AG09309 (cell line): ENCODE results near the gene HYOU1.
"Not testable (repeated sequence)": the region's sequence is repeated elsewhere in the genome, so short reads cannot be mapped to it uniquely, and the experiment has no call there.

Experiments
- DNase-seq: peaks from one replicate; pipeline ENCODE4 v3.0.0-alpha.2; 2010; ENCODE audit warnings: low read depth
- H3K4me3 ChIP-seq: 2 replicates; pipeline ENCODE4 v1.5.1; 2011; ENCODE audit warnings: mild to moderate bottlenecking, low read depth, low read length, moderate library complexity; ENCODE audit not compliant: control insufficient read depth
- TF ChIP-seq, protein P1 (sequence below): IDR thresholded peaks from 2 replicates; pipeline ENCODE4 v1.5.1; 2011; ENCODE audit warnings: mild to moderate bottlenecking, low read depth, low read length, inconsistent platforms; ENCODE audit not compliant: insufficient read depth, control insufficient read depth; ENCODE audit errors: missing control alignments

HYOU1 gene, protein sequence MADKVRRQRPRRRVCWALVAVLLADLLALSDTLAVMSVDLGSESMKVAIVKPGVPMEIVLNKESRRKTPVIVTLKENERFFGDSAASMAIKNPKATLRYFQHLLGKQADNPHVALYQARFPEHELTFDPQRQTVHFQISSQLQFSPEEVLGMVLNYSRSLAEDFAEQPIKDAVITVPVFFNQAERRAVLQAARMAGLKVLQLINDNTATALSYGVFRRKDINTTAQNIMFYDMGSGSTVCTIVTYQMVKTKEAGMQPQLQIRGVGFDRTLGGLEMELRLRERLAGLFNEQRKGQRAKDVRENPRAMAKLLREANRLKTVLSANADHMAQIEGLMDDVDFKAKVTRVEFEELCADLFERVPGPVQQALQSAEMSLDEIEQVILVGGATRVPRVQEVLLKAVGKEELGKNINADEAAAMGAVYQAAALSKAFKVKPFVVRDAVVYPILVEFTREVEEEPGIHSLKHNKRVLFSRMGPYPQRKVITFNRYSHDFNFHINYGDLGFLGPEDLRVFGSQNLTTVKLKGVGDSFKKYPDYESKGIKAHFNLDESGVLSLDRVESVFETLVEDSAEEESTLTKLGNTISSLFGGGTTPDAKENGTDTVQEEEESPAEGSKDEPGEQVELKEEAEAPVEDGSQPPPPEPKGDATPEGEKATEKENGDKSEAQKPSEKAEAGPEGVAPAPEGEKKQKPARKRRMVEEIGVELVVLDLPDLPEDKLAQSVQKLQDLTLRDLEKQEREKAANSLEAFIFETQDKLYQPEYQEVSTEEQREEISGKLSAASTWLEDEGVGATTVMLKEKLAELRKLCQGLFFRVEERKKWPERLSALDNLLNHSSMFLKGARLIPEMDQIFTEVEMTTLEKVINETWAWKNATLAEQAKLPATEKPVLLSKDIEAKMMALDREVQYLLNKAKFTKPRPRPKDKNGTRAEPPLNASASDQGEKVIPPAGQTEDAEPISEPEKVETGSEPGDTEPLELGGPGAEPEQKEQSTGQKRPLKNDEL

DNA sequence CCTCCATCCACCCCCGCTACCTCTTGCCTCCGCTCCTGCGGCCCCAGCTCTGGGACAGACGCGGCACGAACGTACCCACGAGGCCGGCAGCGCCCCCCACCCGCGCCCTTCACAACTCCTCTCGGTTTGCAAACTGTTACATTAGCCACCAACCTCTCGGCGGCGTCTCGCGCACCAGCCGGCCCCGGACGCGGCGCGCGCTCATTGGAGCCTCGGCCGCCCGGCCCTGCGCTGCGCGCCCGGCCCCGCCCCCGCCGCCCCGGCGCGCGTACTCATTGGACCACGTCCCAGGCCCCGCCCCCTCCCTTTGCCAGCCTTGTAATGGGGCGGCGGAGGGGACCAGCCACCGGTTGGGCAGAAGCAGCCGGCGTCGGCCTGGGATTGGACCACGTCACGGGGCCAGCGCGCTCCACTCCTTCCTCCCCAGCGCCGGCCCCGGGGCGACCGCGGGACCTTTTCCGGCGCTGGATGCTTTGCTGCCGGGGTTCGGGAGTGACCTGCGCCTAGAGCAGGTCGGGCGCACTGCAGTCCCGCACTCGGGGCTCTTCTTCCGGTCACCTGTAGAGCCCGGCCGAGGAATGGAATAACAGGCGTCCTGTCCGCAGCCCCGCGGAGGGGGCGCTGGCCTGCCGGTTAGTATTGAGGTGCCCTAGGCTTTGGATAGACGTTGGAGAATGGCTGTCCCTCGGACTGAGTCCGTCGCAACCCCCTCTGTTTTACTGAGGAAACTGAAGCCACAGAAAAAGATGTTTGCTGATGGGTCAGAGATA lies at the start of gene HYOU1:
HYOU1 (minus strand) TSS at position 206 of the 770 bp plus-strand sequence. CDS start 1,045 bp downstream, outside the sequence.
- TF ChIP-seq, protein P1, sequence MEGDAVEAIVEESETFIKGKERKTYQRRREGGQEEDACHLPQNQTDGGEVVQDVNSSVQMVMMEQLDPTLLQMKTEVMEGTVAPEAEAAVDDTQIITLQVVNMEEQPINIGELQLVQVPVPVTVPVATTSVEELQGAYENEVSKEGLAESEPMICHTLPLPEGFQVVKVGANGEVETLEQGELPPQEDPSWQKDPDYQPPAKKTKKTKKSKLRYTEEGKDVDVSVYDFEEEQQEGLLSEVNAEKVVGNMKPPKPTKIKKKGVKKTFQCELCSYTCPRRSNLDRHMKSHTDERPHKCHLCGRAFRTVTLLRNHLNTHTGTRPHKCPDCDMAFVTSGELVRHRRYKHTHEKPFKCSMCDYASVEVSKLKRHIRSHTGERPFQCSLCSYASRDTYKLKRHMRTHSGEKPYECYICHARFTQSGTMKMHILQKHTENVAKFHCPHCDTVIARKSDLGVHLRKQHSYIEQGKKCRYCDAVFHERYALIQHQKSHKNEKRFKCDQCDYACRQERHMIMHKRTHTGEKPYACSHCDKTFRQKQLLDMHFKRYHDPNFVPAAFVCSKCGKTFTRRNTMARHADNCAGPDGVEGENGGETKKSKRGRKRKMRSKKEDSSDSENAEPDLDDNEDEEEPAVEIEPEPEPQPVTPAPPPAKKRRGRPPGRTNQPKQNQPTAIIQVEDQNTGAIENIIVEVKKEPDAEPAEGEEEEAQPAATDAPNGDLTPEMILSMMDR: no peak
- peak; percentile 72 for DNase-seq
- H3K4me3 ChIP-seq: peak within 1 kb of the TSS; percentile 99

DNA sequence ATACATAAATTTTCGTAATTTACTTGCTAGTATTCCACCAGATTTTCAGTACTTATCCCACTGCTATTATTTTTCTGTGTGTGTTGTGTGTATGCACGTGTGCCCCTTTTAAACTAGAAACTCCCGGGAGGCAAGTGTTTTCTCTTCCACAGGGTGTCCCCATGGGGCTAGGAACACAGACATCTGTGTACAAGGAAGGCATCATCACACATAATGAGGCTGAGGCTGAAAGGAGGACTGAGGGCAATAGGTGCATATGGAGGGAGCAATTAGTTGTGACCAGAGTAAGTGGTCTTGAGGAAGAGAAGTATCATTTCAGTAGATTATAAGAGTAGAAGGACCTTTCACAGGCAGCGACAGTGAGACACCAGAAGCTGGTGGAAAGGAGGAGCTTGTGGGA lies 46.8 kb upstream of the HYOU1 start:
- TF ChIP-seq, protein P1: no peak
- DNase-seq: no peak
- H3K4me3 ChIP-seq: no peak overlapping the region

DNA sequence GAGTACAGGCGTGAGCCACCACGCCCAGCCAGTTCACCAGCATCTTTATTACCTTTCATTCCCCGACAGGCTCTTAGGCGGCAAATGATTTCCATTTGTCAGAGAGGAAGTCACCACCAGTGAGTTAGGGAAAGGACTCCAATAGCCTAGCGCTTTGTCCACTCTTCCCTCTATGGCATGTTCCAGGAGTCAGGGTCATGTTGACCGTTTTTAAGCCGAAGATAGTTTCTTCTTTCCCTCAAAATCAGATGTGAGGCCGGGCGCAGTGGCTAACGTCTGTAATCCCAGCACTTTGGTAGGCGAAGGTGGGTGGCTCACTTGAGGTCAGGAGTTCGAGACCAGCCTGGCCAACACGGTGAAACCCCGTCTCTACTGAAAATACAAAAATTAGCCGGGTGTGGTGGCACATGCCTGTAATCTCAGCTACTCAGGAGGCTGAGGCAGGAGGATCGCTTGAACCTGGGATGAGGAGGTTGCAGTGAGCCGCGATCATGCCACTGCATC lies 46.2 kb upstream of the HYOU1 start:
- not testable (repeated sequence) for DNase-seq, H3K4me3 ChIP-seq

DNA sequence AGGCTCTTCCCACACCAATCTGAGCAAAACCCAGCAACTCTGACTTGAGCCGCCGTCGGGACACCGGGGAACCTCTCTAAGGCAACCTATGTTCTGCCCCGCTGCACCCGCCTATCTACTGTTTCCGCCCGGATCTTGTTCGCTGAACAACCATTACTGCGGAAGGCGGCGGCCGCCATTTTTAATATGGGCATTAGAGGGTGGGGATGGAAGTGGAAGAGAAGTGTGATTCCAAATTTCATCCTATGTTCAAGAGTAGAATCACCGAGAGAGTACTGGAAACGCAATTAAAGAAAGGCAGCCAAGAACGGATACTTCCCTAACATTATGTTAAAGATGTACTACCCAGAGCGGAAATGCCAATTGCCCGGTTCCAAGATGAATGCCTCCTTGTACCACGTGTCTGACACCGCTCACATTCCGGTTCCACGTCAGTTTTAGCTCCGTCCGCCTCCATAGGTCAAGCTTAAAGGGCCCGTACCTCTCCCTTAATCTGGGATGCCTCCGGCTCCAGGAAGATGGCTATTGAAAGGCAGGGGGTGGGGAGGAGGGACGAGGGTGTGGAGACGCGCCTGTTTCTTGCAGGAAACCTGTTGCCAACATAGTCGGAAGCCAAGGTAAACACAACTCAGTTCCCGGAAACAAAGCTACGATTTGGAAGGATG lies 44.9 kb upstream of the HYOU1 start, which contains the start of gene DPAGT1:
DPAGT1 (minus strand) TSS at position 95 of the 665 bp plus-strand sequence. CDS start 198 bp downstream, outside the sequence.
- TF ChIP-seq, protein P1: no peak
- peak; percentile 82 for DNase-seq
- H3K4me3 ChIP-seq: peak within 1 kb of the TSS; percentile 83

DNA sequence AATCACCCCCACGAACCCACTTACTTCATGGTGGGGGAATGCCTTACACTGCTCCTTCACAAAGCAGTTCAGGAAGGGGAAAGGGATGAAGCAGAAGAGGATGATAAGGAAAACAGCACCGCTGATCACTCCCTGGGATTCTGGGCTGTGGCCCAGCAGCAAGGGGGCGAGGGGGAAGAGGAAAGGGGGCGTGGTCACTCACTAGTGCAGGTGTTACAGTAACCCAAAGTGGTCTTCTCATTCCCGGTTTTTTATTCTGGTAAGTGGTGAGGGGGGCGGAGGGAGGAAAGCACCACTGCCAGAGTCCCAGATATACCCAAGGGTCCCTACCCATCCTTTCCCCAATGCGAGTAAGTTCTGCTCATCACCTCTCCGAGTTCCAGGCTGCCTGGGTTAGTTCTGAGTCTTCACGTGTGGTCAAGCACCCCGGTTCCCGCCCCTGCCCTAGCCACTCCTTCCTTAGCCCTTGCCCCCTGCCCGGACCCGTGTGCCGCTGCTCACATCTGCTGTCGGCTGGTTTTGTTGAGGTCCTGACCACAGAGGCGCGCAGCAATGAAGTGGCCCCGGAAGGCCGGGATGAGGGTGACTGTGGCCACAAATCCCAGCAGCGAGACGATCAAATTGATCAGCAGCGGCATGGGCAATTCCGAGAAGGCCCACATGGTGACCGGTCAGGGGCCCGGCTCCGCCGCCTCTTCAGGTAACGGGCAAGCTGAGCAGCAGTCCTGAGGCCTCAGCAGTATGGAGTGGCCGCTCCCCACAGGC lies 44.2 kb upstream of the HYOU1 start:
- no peak for DNase-seq
- TF ChIP-seq, protein P1: no peak
- H3K4me3 ChIP-seq: peak overlapping the region; percentile 83
